Activated T-cell treated with anti-CD3 and anti-CD28 coated beads, Interleukin-2, amount 50 U/mL, for 1 hour (primary cell): ENCODE measurements around the gene PCDHGA1.
"Not testable (repeated sequence)": the region's sequence is repeated elsewhere in the genome, so short reads cannot be mapped to it uniquely, and the experiment has no call there.

ENCODE experiments used
- DNase-seq: peaks from one replicate; pipeline ENCODE4 v3.0.0-alpha.2; 2020

PCDHGA1 gene

GRCh38 chr5:141412854-141413539, 82.7 kb downstream of the PCDHGA1 start, which contains the start of gene PCDHGA10:
Gene PCDHGA10, plus strand, starts transcription at chr5:141412987. Its CDS starts 189 bp downstream, at chr5:141413176.
- DNase-seq = peak; percentile 55

GRCh38 chr5:141413540-141414069, 83.3 kb downstream of the PCDHGA1 start:
- DNase-seq = no peak

GRCh38 chr5:141414548-141415274, 84.4 kb downstream of the PCDHGA1 start:
- not testable (repeated sequence) for DNase-seq

GRCh38 chr5:141415275-141415618, 84.9 kb downstream of the PCDHGA1 start:
- not testable (repeated sequence) for DNase-seq

- not testable (repeated sequence) for DNase-seq
Measured at GRCh38 chr5:141417494-141418172, 87.3 kb downstream of the PCDHGA1 start, which contains the start of gene PCDHGB7. Gene PCDHGB7, plus strand, starts transcription at chr5:141417677. Its CDS starts 183 bp downstream, at chr5:141417860.

- DNase-seq = no peak
Measured at GRCh38 chr5:141419074-141419880, 89.0 kb downstream of the PCDHGA1 start.

GRCh38 chr5:141420855-141421488, 90.7 kb downstream of the PCDHGA1 start, which contains the start of gene PCDHGA11:
Gene PCDHGA11, plus strand, starts transcription at chr5:141421051. Its CDS starts 177 bp downstream, at chr5:141421228.
- DNase-seq = no peak

- DNase-seq = no peak
Measured at GRCh38 chr5:141421489-141421855, 91.2 kb downstream of the PCDHGA1 start.

GRCh38 chr5:141422742-141423291, 92.5 kb downstream of the PCDHGA1 start:
- no peak for DNase-seq

- no peak for DNase-seq
Measured at GRCh38 chr5:141427783-141428426, 97.6 kb downstream of the PCDHGA1 start.

GRCh38 chr5:141430332-141431113, 100.2 kb downstream of the PCDHGA1 start, which contains the start of gene PCDHGA12:
Gene PCDHGA12, plus strand, starts transcription at chr5:141430507. Its CDS starts 253 bp downstream, at chr5:141430760.
- no peak for DNase-seq

- no peak for DNase-seq
Measured at GRCh38 chr5:141431286-141431685, 101.0 kb downstream of the PCDHGA1 start.

- not testable (repeated sequence) for DNase-seq
Measured at GRCh38 chr5:141432308-141432707, 102.0 kb downstream of the PCDHGA1 start.

GRCh38 chr5:141432726-141433125, 102.4 kb downstream of the PCDHGA1 start:
- not testable (repeated sequence) for DNase-seq

GRCh38 chr5:141434006-141434405, 103.7 kb downstream of the PCDHGA1 start:
- no peak for DNase-seq

- DNase-seq = no peak
Measured at GRCh38 chr5:141437221-141437620, 106.9 kb downstream of the PCDHGA1 start.

- DNase-seq = no peak
Measured at GRCh38 chr5:141439411-141440141, 109.3 kb downstream of the PCDHGA1 start.

- DNase-seq = no peak
Measured at GRCh38 chr5:141440341-141440740, 110.0 kb downstream of the PCDHGA1 start.

GRCh38 chr5:141441571-141442170, 111.4 kb downstream of the PCDHGA1 start:
- DNase-seq = no peak
